ENCODE measurements around the gene SLC24A1.

SLC24A1 gene

DNA sequence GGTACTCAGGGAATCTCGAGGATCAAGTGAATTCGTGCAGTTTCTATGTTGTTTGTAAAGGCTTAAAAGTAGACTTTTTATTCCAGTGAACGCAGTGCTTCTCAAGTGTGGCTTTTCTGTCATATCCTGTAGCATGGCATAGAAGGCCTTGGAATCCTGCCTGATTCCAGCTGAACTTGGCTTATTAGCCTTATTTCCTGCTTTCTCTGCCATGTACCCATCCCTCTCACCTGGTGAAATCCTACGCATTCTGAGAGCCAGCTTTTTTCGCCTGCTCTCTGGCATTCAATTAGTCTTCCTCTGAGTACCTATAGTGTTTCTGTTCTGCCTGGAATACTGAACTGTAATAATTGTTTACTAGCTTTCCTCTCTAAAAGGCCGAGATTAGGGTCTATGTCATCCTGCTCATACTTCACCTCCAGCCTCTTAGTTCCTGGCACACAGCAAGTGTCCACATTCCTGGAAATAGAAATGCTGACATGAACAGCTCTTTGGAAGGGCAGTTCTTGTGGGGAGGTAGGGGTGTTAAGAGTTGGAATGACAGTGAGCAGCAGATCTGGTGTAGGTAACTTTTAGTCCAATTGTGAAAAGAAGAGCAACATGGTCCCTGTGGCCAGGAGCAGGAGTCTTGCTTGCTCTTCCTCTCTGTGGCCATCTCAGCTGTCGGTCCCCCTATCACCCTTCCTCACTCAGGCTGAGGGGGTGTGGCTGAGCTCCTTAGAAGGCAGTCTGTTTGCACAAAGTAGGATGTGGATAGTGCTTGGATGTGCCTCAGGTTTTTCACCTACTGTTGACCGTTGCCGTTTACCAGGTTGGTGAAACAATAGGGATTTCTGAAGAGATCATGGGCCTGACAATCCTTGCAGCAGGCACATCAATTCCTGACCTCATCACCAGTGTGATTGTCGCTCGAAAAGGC, 30.4 kb downstream of the SLC24A1 start:
- DNase-seq (ENCODE audit: low read depth, low spot score), result no peak

DNA sequence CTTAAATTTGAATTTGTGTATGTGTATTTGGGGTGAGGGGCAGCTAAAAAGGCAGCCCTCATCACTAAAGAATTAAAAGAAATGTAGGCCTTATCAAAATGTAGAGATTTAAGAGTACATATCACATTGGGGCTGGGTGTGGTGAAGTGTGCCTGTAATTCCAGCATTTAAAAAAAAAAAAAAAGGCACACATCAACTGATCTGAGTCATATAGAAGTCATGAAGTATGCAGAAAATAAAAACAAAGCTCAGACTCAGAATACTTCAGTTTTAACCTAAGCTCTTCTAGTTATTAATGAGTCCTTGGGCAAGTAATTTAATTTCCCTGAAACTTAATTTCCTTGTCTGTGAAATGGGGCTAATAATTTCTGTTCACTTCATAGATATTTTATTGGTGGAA, 31.6 kb downstream of the SLC24A1 start:
- DNase-seq (ENCODE audit: low read depth, low spot score), result no peak

DNA sequence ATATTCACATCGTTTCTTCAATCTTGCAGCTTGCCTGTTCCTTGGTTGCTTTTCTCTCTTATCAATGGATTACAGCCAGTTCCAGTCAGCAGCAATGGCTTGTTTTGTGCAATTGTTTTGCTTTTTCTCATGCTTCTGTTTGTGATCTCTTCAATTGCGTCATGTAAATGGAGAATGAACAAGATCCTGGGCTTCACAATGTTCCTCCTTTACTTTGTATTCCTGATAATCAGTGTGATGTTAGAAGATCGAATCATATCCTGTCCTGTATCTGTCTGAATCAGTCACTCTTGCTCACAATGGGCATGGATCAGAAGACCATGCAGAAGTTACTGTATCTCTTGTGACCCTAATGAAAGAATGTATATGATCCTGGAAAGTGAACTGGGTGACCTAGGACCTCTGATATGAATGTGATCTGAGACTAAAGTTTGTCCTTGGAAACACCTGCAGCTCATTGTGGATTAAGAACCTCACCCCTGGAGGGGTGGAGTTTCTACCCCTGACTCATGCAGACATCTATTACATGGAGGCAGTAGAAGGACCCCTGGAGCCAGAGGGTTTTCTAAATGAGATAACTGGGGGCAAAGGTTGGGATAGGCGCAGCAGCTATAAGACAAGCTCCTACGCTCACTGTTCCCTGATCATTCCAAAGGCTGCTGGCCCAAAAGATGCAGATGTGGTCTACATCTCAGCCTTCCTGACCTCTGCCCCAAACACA, 32.2 kb downstream of the SLC24A1 start:
- no peak for DNase-seq (ENCODE audit: low read depth, low spot score)

DNA sequence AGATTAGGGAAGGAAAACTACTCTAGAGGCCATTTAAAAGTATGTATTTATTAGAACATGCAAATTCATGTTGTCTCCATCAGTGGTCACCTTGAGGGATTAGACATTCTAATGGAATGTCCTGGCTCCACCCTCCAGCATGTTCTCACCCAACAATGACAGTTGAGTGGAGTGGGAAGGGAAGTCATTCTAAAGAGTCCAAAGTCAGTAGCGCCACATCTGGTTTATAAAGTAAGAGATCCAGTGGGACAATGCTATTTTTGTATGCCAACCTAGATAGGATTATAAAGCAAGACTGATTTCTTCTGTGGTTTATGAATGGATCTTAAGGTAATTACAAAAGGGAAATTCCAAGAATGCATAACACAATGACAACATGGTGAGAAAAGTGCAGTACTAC, 33.3 kb downstream of the SLC24A1 start:
- no peak for DNase-seq (ENCODE audit: low read depth, low spot score)

DNA sequence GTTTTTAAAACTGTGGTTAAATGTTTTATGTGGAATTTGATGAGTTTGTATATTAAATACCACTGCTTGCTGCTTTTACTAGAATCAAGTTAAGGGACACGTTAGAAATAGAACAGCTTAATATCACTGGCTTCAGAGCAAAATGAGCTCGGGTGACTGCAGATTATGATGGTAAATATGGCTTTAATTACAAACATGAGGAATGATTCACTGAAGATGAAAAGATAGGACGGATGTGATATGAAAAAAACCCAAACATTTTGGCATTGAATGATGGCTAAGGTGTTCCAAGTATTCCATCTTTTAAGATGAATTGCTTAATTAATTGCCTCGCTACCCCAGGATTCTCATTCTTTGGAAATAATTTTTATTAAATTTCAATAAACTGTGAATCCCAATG, 33.7 kb downstream of the SLC24A1 start:
- DNase-seq (ENCODE audit: low read depth, low spot score), result no peak

DNA sequence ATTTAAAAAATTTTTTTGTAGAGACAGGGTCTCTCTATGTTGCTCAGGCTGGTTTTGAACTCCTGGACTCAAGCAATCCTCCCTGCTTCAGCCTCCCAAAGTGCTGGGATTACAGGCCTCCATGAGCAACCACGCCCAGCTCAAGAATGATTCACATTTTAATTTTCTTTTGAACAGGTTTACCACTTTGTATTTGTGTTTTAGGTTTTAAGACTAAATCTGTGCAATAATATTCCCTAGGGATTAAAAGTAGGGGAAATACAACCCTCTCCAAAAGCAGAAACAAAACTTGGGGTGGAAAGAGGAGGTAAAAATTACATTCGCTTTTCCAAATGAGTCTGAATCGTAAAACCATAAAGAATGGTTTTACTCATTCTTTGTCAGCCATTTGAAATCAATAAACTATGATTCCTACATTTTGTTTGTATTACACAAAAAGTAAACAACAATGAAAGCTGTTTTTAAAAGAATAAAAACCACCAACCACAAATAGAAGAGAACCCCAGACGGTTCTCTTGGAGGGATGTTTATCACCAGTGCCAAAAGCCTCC, 37.8 kb downstream of the SLC24A1 start:
- no peak for DNase-seq (ENCODE audit: low read depth, low spot score)

DNA sequence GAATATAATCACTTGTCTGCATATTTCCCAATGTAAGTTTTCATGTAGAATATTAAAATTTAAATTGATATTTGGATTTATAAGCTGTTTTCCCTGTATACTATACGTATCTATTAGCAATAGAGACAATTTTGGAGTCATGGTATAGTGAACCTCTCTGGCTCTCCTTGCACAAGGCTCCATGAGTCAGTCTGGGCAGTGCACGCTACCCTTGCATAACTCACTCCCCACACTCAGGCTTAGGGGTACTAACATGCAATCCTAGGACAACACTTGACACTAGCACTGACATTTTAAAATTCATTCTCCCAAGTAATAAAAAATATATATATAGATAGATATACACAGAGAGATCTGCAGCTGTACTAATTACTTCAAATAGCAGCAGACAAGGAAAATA, 39.2 kb downstream of the SLC24A1 start:
- DNase-seq (ENCODE audit: low read depth, low spot score), result no peak

DNA sequence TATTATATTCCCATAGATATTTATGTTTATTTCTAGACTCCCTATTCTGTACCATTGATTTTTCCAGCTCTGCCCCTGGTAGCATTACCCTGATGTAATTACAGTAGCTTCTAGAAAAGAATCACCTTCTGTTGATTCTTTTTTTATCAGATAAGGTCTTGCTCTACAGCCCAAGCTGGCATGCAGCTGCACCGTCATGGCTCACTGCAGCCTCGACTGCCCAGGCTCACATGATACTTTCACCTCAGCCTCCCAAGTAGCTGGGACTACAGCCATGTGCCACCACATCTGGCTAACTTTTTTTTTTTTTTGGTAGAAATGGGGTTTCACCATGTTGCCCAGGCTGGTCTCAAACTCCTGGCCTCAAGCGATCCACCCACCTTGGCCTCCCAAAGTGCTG, 41.8 kb downstream of the SLC24A1 start:
- DNase-seq (ENCODE audit: low read depth, low spot score), result no peak

DNA sequence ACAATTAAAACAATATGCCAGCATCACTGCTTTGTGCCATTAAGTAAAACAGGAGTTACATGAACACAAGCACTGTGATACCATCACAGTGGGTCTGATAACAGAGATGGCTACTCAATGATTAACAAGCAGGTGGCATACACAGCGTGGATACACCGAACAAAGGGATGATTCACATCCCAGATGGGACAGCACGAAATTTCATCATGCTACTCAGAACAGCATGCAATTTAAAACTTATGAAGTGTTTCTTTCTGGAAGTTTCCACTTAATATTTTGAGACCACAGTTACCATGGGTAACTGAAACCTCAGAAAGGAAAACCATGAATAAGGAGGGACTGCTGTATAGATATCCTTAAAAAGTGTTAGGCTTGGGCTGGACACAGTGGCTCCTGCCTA, 44.5 kb downstream of the SLC24A1 start:
- no peak for DNase-seq (ENCODE audit: low read depth, low spot score)

DNA sequence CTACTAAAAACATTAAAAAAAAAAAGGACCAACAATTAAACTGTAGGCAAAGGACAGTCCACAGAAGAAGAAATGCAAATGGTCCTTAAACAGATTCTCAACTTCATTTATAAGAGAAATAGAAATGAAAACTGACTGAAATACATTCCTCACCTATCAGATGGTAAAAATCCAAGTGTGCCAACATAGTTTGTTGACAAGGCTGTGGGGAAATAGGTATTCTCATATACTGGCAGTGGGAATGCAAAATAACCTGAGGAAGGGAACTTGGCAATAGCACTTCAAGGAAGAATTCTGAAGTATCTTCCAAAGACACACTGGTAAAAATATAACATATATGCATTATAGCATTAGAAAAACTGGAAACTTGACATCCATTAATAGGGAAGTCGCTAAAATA, 53.8 kb downstream of the SLC24A1 start:
- no peak for DNase-seq (ENCODE audit: low read depth, low spot score)

DNA sequence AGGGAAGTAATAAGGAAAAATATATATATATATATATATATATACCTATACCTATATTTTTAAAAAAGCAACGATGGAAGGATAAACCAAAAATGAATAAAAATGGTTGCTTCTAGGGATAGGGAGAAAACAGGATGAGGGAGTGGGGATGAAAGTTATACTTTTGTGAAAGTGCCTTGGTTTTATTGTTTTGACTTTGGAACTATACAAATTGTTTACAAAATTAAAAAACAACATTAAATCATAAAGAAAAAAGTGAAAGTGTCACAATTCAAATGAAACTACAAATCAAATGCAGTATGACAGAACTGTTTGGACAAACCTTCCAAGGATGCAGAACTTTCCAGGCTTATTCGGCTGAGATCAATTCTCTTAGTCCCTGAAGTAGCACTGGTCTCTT, 54.4 kb downstream of the SLC24A1 start:
- DNase-seq (ENCODE audit: low read depth, low spot score), result no peak

DNA sequence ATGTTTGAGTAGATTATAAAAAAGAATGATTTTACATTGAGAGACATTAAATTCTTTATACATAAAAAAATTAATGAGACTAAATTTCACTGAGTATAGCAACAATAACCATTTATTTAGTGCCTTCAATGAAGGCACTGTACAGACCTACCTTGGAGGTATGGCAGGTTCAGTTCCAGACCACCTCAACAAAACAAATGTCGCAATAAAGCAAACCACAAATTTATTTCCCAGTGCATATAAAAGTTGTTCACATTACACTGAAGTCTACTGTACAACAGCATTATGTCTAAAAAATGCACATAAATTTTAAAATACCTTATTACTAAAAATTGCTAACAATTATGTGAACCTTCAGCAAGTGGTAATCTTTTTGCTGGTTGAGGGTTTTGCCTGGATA, 58.8 kb downstream of the SLC24A1 start:
- no peak for DNase-seq (ENCODE audit: low read depth, low spot score)

DNA sequence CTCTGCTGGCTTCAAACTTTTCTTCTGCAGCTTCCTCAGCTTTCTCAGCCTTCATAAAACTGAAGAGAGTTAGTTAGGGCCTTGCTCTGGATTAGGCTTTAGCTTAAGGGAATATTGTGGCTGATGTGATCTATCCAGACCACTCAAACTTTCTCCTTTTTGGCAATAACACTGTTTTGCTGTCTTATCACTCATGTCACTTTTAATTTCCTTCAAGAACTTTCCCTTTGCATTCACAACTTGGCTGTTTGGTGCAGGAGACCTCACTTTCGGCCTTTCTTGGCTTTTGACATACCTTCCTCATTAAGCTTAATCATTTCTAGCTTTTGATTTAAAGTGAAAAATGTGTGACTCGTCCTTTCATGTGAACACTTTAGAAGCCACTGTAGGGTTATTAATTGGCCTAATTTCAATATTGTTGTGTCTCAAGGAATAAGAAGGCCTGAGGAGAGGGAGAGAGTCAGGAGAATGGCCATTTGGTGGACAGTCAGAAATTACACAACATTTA, 60.7 kb downstream of the SLC24A1 start:
- no peak for DNase-seq (ENCODE audit: low read depth, low spot score)

DNA sequence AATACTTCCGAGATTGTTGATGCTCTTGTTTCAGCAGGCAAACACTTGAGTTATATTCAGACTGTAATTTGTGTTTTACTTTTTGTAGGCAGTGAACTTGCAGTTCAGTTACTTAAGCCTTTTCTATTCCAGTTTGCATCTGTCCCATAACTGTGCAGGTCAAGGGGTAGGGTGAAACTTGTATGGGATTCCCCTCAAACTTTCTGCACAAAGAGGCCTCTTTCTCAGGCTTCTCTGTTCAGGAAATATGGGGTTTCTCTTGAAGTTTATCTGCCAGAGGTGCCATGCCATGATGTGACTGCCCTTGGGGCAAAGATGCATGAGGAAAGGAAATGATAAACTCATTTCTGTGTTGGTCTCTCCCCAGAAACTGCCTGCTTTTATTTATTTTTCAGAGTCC, 66.7 kb downstream of the SLC24A1 start:
- no peak for DNase-seq (ENCODE audit: low read depth, low spot score)

DNA sequence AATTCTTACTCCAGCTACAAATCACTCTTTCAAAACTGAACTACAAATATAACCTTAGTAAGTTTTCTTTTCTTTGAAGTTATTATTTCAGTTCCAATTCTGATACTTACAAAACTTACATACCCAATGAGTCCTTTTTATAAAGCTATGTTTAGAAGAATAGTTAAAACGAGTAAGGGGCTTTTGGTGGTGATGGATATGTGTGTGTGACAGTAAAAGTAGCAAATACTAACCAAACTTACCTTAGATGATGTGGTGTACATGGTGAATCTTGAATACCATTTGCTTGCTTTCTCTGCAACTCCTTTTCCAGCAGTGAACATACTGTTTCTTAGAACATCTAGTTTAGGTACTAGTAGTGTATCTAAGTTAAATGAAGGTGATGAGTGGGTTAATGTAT, 68.4 kb downstream of the SLC24A1 start:
- no peak for DNase-seq (ENCODE audit: low read depth, low spot score)

DNA sequence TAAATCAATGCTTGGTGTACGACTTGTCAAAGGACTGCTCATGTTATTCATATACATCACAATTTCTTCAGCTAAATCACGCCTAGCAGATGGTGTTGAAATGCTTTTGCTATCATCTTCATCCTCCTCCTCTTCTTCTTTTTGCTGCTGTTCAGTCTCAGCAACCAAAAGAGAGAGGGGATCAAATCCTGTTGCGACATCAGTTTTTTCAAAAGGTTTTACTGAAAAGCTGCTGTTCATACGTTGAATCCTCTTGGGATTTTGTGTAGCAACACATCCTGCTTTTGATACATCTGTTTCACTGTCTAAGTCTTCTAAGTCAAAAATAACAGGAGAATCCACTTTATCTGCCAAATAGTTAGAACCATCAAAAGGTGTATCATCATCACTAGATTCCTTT, 69.0 kb downstream of the SLC24A1 start:
- no peak for DNase-seq (ENCODE audit: low read depth, low spot score)

DNA sequence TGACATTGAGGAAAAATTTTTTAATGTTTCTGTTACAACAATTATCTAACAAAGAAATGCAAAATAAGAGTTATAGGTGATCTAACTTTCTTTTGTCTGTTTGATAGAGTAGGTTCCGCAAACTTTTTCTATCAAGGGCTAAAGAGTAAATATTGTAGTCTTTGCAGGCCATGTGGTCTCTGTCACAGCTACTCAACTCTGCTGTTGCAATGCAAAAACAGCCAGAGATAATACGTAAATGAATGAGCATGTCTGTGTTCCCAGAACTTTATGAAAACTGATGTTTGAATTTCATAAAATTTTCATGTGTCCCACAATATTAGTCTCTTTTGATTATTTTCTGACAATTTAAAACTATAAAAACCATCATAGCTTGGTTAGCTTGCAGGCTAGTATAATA, 73.3 kb downstream of the SLC24A1 start:
- no peak for DNase-seq (ENCODE audit: low read depth, low spot score)

All from ELF-1 (cell line).